ENCODE measurements around the gene IYD.

- TF ChIP-seq POLR2AphosphoS5 (IDR thresholded peaks at IDR 0.05; ENCODE audit: low read depth, low read length) (no peak), POLR2A (IDR thresholded peaks at IDR 0.05; ENCODE audit: low read depth, low read length) (no peak)
These were observed 48.9 kb upstream of the IYD start for GRCh38 chr6:150319924-150320323.

All from GM12892 (cell line).